Right atrium auricular region (tissue), 2 donors: ENCODE measurements around the gene STON1. TPM values are rescaled to one million over a fixed set of nuclear protein-coding genes. Genes with fewer than 3 reads are reported as not detected.
"Not testable (repeated sequence)": the region's sequence is repeated elsewhere in the genome, so short reads cannot be mapped to it uniquely, and the experiment has no call there.

ENCODE experiments used
- DNase-seq: peaks from one replicate; pipeline ENCODE4 v3.0.0-alpha.2; 2019; ENCODE audit warnings: low spot score
- H3K27ac ChIP-seq, 2 donors: fragments of 200-600 bp; sonication (generic); 1 replicate in 1 of 2; 2 replicates in 1 of 2; pipeline ENCODE4 v1.5.1; 2016 to 2019
- H3K27me3 ChIP-seq, 2 donors: fragments of 200-600 bp; sonication (generic); one replicate each; pipeline versions ENCODE4 v1.5.1 to v1.6.0; 2017 to 2019
- H3K36me3 ChIP-seq: fragments of 200-600 bp; sonication (generic); one replicate; pipeline ENCODE4 v1.5.1; 2016
- H3K4me1 ChIP-seq, 2 donors: fragments of 200-600 bp; sonication (generic); one replicate each; pipeline versions ENCODE4 v1.5.1 to v1.6.0; 2017 to 2019
- H3K4me3 ChIP-seq, 2 donors: fragments of 200-600 bp; sonication (generic); 1 replicate in 1 of 2; 2 replicates in 1 of 2; pipeline ENCODE4 v1.5.1; 2017 to 2019; ENCODE audit warnings: mild to moderate bottlenecking in 1 of 2, moderate library complexity in 1 of 2
- H3K9me3 ChIP-seq, 2 donors: fragments of 200-600 bp; sonication (generic); one replicate each; pipeline ENCODE4 v1.5.1; 2019
- total RNA-seq, 2 donors: library from RNA; depleted of rRNA; stranded (reverse); fragments of >200 nt; gene quantifications; one replicate each; pipeline ENCODE4 v1.1.0, GENCODE V29; 2016
- TF ChIP-seq, protein P1 (sequence below), 2 donors: fragments of 200-600 bp; sonication (generic); IDR thresholded peaks; one replicate each; pipeline ENCODE4 v1.5.1; 2019; ENCODE audit warnings: antibody characterized with exemption in 2 of 2

Gene STON1
- total RNA-seq, 2 donors from 2014 or later = 6.4 to 15.9 TPM

DNA sequence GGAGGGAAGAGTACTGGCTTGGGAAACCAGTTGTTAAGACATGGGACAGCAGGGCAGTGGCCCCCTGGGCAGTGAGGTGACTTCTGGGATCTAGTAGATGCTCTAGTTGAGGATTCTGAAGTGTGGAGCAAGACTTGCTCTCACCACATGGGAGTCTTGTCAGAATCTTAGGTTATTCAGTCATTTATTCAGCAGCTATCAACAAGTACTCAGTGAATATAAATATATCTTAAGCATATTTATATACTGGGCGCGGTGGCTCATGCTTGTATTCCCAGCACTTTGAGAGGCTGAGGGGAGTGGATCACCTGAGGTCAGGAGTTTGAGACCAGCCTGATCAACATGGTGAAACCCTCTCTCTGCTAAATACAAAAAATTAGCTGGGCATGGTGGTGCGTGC is 20.0 kb downstream of the STON1 start:
- Histone ChIP-seq H3K27me3 (no peaks in the 10 kb centered on the region), H3K9me3 (no peaks in the 10 kb centered on the region), H3K36me3 (no peaks in the 10 kb centered on the region), H3K4me1 (no peaks in the 10 kb centered on the region), H3K27ac (no peak overlapping the region), H3K4me3 (no peak overlapping the region)
- TF ChIP-seq, protein P1, sequence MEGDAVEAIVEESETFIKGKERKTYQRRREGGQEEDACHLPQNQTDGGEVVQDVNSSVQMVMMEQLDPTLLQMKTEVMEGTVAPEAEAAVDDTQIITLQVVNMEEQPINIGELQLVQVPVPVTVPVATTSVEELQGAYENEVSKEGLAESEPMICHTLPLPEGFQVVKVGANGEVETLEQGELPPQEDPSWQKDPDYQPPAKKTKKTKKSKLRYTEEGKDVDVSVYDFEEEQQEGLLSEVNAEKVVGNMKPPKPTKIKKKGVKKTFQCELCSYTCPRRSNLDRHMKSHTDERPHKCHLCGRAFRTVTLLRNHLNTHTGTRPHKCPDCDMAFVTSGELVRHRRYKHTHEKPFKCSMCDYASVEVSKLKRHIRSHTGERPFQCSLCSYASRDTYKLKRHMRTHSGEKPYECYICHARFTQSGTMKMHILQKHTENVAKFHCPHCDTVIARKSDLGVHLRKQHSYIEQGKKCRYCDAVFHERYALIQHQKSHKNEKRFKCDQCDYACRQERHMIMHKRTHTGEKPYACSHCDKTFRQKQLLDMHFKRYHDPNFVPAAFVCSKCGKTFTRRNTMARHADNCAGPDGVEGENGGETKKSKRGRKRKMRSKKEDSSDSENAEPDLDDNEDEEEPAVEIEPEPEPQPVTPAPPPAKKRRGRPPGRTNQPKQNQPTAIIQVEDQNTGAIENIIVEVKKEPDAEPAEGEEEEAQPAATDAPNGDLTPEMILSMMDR (IDR thresholded peaks at IDR 0.05) = no peak
- DNase-seq = no peak

DNA sequence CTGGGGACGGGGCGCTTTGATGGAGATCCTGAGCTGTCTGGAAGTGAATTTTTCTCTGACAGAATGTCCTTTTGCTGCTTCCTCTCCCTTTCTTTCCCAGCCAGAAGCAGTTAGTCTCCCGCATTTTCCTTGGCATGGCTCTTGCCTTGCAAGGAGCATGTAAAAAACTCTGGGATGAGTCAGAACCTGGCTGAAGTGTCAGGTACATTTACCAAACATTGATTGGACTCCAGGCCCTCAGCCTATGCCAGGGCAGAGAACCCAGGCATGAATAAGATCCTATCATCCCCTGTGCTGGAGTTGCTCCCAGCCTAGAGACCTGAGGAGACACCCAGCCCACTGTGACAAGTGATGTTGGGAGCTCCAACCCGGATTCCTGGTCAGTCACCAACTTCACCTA is 21.6 kb downstream of the STON1 start:
- TF ChIP-seq, protein P1 (IDR thresholded peaks at IDR 0.05) = no peak
- no peak overlapping the region for H3K27ac ChIP-seq
- no peak for DNase-seq

DNA sequence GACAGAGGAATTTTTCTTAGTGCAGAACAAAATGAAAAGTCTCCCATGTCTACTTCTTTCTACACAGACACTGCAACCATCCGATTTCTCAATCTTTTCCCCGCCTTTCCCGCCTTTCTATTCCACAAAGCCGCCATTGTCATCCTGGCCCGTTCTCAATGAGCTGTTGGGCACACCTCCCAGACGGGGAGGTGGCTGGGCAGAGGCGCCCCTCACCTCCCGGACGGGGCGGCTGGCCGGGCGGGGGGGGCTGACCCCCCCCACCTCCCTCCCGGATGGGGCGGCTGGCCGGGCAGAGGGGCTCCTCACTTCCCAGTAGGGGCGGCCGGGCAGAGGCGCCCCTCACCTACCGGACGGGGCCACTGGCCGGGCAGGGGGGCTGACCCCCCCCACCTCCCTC is 25.1 kb downstream of the STON1 start:
- H3K4me3 ChIP-seq, H3K36me3 ChIP-seq, H3K4me1 ChIP-seq, H3K27me3 ChIP-seq, H3K27ac ChIP-seq, H3K9me3 ChIP-seq, DNase-seq: not testable (repeated sequence)

More for the DNA sequence above, 21.6 kb downstream of the STON1 start:
- Histone ChIP-seq H3K4me1 (no peaks in the 10 kb centered on the region), H3K4me3 (no peak overlapping the region), H3K27me3 (no peaks in the 10 kb centered on the region), H3K36me3 (no peaks in the 10 kb centered on the region), H3K9me3 (no peaks in the 10 kb centered on the region)

DNA sequence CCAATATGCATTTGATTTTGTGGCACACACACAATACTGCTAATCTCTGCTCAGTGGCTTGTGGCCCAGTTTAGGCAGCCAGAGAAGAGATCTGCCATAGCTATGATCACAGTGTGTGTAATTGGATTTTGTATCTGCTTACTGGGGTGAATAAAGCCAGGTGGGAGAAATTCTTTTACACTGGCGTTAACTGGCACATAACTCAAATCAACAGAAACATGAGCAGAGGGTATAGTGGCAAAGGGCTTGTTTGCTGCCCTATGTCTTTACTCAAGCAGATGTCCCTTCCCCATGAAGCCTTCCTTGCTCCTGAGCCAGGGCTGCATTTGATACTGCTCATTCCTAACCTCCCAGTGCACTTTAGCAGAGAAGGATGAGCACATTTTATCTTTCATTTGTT is 28.5 kb downstream of the STON1 start:
- H3K9me3 ChIP-seq = no peaks in the 10 kb centered on the region
- TF ChIP-seq, protein P1 (IDR thresholded peaks at IDR 0.05) = no peak
- no peaks in the 10 kb centered on the region for H3K4me1 ChIP-seq
- H3K27ac ChIP-seq = no peak overlapping the region
- H3K27me3 ChIP-seq = no peaks in the 10 kb centered on the region
- H3K36me3 ChIP-seq = no peaks in the 10 kb centered on the region
- no peak for DNase-seq
- no peak overlapping the region for H3K4me3 ChIP-seq

DNA sequence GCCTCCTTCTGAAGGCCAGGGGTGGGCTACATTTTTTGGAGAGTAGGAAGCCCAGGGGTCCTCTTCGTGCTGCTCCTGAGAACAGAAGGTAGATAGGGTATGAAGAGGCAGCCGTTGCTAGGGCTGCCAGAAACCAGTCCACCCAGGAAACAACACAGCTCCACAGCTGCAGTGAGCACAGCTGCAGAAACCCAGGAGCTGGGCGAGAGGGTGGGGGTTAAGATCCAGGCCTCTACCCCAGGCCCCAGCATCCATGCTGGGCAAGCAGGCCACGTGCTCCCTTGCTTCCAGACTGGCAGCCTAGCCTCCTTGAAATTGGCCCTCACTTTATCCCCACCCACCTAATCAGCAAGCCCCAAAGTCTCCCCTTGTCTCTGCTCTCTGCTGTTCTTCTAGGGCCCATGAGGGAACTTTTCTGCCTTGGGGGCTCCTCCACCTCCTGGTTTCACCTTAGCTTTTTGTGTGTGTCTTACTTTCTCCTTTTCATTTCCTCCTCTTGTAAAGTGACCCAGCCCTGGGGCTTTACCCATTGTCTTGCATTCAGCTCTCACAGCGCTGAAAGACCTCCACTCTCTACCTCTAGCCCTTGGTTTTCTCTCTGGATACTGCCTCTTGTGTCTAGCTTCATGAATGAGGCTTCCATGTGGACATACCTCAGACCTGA is 30.7 kb downstream of the STON1 start:
- no peaks in the 10 kb centered on the region for H3K4me1 ChIP-seq
- H3K27me3 ChIP-seq = no peaks in the 10 kb centered on the region
- TF ChIP-seq, protein P1 (IDR thresholded peaks at IDR 0.05) = no peak
- no peaks in the 10 kb centered on the region for H3K36me3 ChIP-seq
- DNase-seq = no peak
- H3K9me3 ChIP-seq = no peaks in the 10 kb centered on the region
- no peak overlapping the region for H3K4me3 ChIP-seq
- H3K27ac ChIP-seq = no peak overlapping the region

GRCh38 chr2:48562281-48562680 is 32.3 kb downstream of the STON1 start:
- Histone ChIP-seq H3K4me3 (no peak overlapping the region), H3K9me3 (no peaks in the 10 kb centered on the region), H3K4me1 (peaks cover 0 to 7% of the 10 kb centered on the region in 2 donors), H3K27ac (no peak overlapping the region), H3K36me3 (no peaks in the 10 kb centered on the region), H3K27me3 (no peaks in the 10 kb centered on the region)
- TF ChIP-seq, protein P1 (IDR thresholded peaks at IDR 0.05) = no peak
- no peak for DNase-seq
